H1 (cell line): ENCODE measurements around the gene HACD4. TPM values are rescaled to one million over a fixed set of nuclear protein-coding genes. Genes with fewer than 3 reads are reported as not detected.

Experiments
- CTCF ChIA-PET: fragments of 300-600 bp; sonication (Branson Sonifier 250); formaldehyde crosslinking; loops from one replicate; lab custom pipeline; 2021; ENCODE audit not compliant: partially characterized antibody; lab: Charles Lee
- POLR2A ChIA-PET: fragments of 300-600 bp; sonication (Branson Sonifier 250); formaldehyde crosslinking; loops from one replicate; lab custom pipeline; 2021; ENCODE audit warnings: inconsistent platforms; ENCODE audit not compliant: partially characterized antibody; lab: Charles Lee
- DNase-seq, 2 experiments: peaks; one replicate each; pipeline versions ENCODE4 v3.0.0 to v3.0.0-alpha.2; 2010 to 2022; ENCODE audit warnings: low spot score in 2 of 2, low read depth in 1 of 2, mixed read lengths in 1 of 2
- FAIRE-seq: peaks from 2 replicates; lab custom pipeline; 2011; peaks lifted over from hg19 to GRCh38; lab: Jason Lieb, UNC
- H2AFZ ChIP-seq: 2 replicates; pipeline ENCODE4 v1.8.1; 2012; ENCODE audit warnings: low read length, inconsistent platforms
- H2AK5ac ChIP-seq: 2 replicates; pipeline ENCODE4 v1.6.1; 2013; ENCODE audit warnings: low read depth, low read length
- H2BK120ac ChIP-seq: replicated peaks from 2 replicates; pipeline ENCODE3; 2013; ENCODE audit warnings: low read depth, low read length, inconsistent platforms
- H2BK12ac ChIP-seq: 2 replicates; pipeline ENCODE4 v1.6.1; 2013; ENCODE audit warnings: low read depth, low read length
- H2BK15ac ChIP-seq: 2 replicates; pipeline ENCODE4 v1.6.1; 2013; ENCODE audit warnings: low read length
- H2BK20ac ChIP-seq: 2 replicates; pipeline ENCODE4 v1.6.1; 2013; ENCODE audit warnings: low read length
- H2BK5ac ChIP-seq: 2 replicates; pipeline ENCODE4 v1.6.1; 2013; ENCODE audit warnings: low read depth, low read length
- H3K14ac ChIP-seq: 2 replicates; pipeline ENCODE4 v1.6.1; 2013; ENCODE audit warnings: inconsistent platforms; ENCODE audit not compliant: insufficient read length
- H3K18ac ChIP-seq: 2 replicates; pipeline ENCODE4 v1.6.1; 2013; ENCODE audit warnings: low read length; ENCODE audit errors: extremely low read depth
- H3K23ac ChIP-seq: 2 replicates; pipeline ENCODE4 v1.6.1; 2013; ENCODE audit warnings: inconsistent platforms; ENCODE audit not compliant: insufficient read length
- H3K23me2 ChIP-seq: 2 replicates; pipeline ENCODE4 v1.6.1; 2013; ENCODE audit warnings: low read depth, low read length
- H3K27ac ChIP-seq: 2 replicates; pipeline ENCODE4 v1.6.1; 2011; ENCODE audit warnings: low read depth, low read length, inconsistent platforms
- H3K27me3 ChIP-seq, 4 experiments: replicated peaks in 1 of 4; 1 replicate in 1 of 4; 2 replicates in 3 of 4; pipeline versions ENCODE4 v1.6.1 to v1.8.1; 2011 to 2013; ENCODE audit warnings: low read length in 3 of 4, mild to moderate bottlenecking in 3 of 4, inconsistent platforms in 2 of 4, mixed read lengths in 2 of 4, moderate library complexity in 1 of 4; ENCODE audit not compliant: control insufficient read depth in 3 of 4, insufficient read depth in 3 of 4; ENCODE audit errors: extremely low read depth in 1 of 4
- H3K36me3 ChIP-seq, 4 experiments: 2 replicates each; pipeline versions ENCODE4 v1.6.1 to v1.8.1; 2011 to 2013; ENCODE audit warnings: mild to moderate bottlenecking in 4 of 4, low read length in 3 of 4, moderate library complexity in 2 of 4, control low read depth in 1 of 4, inconsistent platforms in 1 of 4; ENCODE audit not compliant: insufficient read depth in 4 of 4, control insufficient read depth in 2 of 4
- H3K4ac ChIP-seq: replicated peaks from 2 replicates; pipeline ENCODE3; 2013; ENCODE audit warnings: low read length, low read depth, mixed read lengths, inconsistent platforms; ENCODE audit not compliant: insufficient read length
- H3K4me1 ChIP-seq, 4 experiments: replicated peaks in 1 of 4; 1 replicate in 1 of 4; 2 replicates in 3 of 4; pipeline versions ENCODE4 v1.6.1 to v1.8.1; 2011 to 2013; ENCODE audit warnings: low read length in 3 of 4, inconsistent platforms in 2 of 4, mixed read lengths in 1 of 4; ENCODE audit not compliant: insufficient read depth in 4 of 4, control insufficient read depth in 3 of 4
- H3K4me2 ChIP-seq, 2 experiments: 2 replicates each; pipeline versions ENCODE4 v1.6.1 to v1.8.1; 2011 to 2013; ENCODE audit warnings: low read depth in 2 of 2, low read length in 2 of 2, control low read depth in 1 of 2, inconsistent platforms in 1 of 2, mild to moderate bottlenecking in 1 of 2; ENCODE audit not compliant: insufficient read depth in 1 of 2
- H3K4me3 ChIP-seq, 4 experiments: fragments of 200-600, 300-600 bp in 1 of 4; sonication (generic), shearing (Covaris generic), sonication (Bioruptor Twin) in 1 of 4; 2 replicates each; pipeline versions ENCODE4 v1.5.1 to v1.8.1; 2011 to 2016; ENCODE audit warnings: low read length in 4 of 4, low read depth in 3 of 4, control low read depth in 2 of 4, inconsistent platforms in 2 of 4, mild to moderate bottlenecking in 2 of 4, mixed read lengths in 1 of 4, moderate library complexity in 1 of 4; ENCODE audit not compliant: insufficient read depth in 2 of 4; ENCODE audit errors: extremely low read depth in 1 of 4
- H3K56ac ChIP-seq: replicated peaks from 2 replicates; pipeline ENCODE3; 2013; ENCODE audit warnings: low read depth, mild to moderate bottlenecking, mixed read lengths, low read length, inconsistent platforms; ENCODE audit not compliant: insufficient read length
- H3K79me1 ChIP-seq: 2 replicates; pipeline ENCODE4 v1.6.1; 2013; ENCODE audit warnings: low read depth, low read length, control low read depth
- H3K79me2 ChIP-seq, 2 experiments: 2 replicates each; pipeline versions ENCODE4 v1.6.1 to v1.8.1; 2012 to 2013; ENCODE audit warnings: low read length in 2 of 2, mild to moderate bottlenecking in 2 of 2, inconsistent platforms in 1 of 2; ENCODE audit not compliant: insufficient read depth in 2 of 2, control insufficient read depth in 1 of 2
- H3K9ac ChIP-seq, 4 experiments: replicated peaks in 1 of 4; 1 replicate in 1 of 4; 2 replicates in 3 of 4; pipeline versions ENCODE4 v1.6.1 to v1.8.1; 2011 to 2013; ENCODE audit warnings: low read depth in 3 of 4, low read length in 3 of 4, control low read depth in 2 of 4, mild to moderate bottlenecking in 2 of 4, moderate library complexity in 2 of 4, inconsistent platforms in 1 of 4; ENCODE audit errors: extremely low read depth in 1 of 4
- H3K9me3 ChIP-seq, 2 experiments: 2 replicates each; pipeline versions ENCODE4 v1.6.1 to v1.8.1; 2012 to 2013; ENCODE audit warnings: mild to moderate bottlenecking in 2 of 2, moderate library complexity in 2 of 2, control low read depth in 1 of 2, inconsistent platforms in 1 of 2, low read depth in 1 of 2, low read length in 1 of 2, mixed read lengths in 1 of 2; ENCODE audit not compliant: insufficient read depth in 2 of 2
- H4K20me1 ChIP-seq, 2 experiments: replicated peaks in 1 of 2; 2 replicates each; pipeline versions ENCODE3 to v1.8.1; 2011 to 2013; ENCODE audit warnings: inconsistent platforms in 2 of 2, low read length in 2 of 2, mild to moderate bottlenecking in 1 of 2; ENCODE audit not compliant: insufficient read depth in 2 of 2, control insufficient read depth in 1 of 2
- H4K5ac ChIP-seq: 2 replicates; pipeline ENCODE4 v1.6.1; 2013; ENCODE audit warnings: low read length, low read depth, mixed read lengths, inconsistent platforms; ENCODE audit not compliant: insufficient read length
- H4K8ac ChIP-seq: 2 replicates; pipeline ENCODE4 v1.8.0; 2013; ENCODE audit warnings: mild to moderate bottlenecking, moderate library complexity, low read length, inconsistent platforms; ENCODE audit not compliant: insufficient read depth; ENCODE audit errors: extremely low read depth
- H4K91ac ChIP-seq: replicated peaks from 2 replicates; pipeline ENCODE3; 2013; ENCODE audit warnings: low read length, mixed read lengths, inconsistent platforms; ENCODE audit not compliant: insufficient read length
- KDM1A ChIP-seq: fragments of 200-600, 300-600 bp; sonication (generic); IDR thresholded peaks from 2 replicates; pipeline ENCODE4 v1.7.1; 2016; ENCODE audit warnings: mild to moderate bottlenecking, low read length, borderline replicate concordance
- TAF1 ChIP-seq: IDR thresholded peaks from 2 replicates; pipeline ENCODE4 v1.6.1; 2011; ENCODE audit warnings: mild to moderate bottlenecking, low read depth, low read length
- WGBS, 2 experiments: shearing (Covaris generic) in 1 of 2; methylation state at CpG; one replicate each; pipeline versions ENCODE4 v1.1.6 to v1.1.7; 2013 to 2015; ENCODE audit warnings: low lambda C conversion rate in 2 of 2, mixed read lengths in 2 of 2, inconsistent platforms in 1 of 2, low coverage in 1 of 2, missing lambda C conversion rate in 1 of 2; ENCODE audit not compliant: insufficient replicate concordance in 2 of 2, insufficient coverage in 1 of 2, insufficient read length in 1 of 2; ENCODE audit errors: extremely low coverage in 1 of 2, missing lambda C conversion rate in 1 of 2; 5-methylcytosine and 5-hydroxymethylcytosine counted together
- polyA plus RNA-seq, 7 experiments: library from polyadenylated mRNA; depleted of rRNA in 3 of 7; stranded (reverse) in 5 of 7; unstranded in 2 of 7; fragments of >200 nt in 5 of 7; fragments of 200-250 nt in 2 of 7; gene quantifications; 1 replicate in 5 of 7; 2 replicates in 1 of 7; 4 replicates in 1 of 7; pipeline versions ENCODE4 v1.2.1 to v1.2.3, GENCODE V29; 2011 to 2013; ENCODE audit warnings: missing spikeins in 2 of 7, mixed read lengths in 2 of 7
- total RNA-seq: library from RNA; stranded (reverse); fragmentation: NEBNext Ultra II Directional; extraction: Animal tissue kit (Norgen Biotek cat#: 25700); gene quantifications from 2 replicates; pipeline ENCODE4 v1.2.1, GENCODE V29; 2021

Gene HACD4
- total and polyA plus RNA-seq, 2 of the 8 experiments (the other 6 are each of a cell fraction or from before 2014, with no cell fraction given), result 0.65 to 0.86 TPM

- Histone ChIP-seq H2AK5ac (no peak overlapping the region), H3K23me2 (no peaks in the 10 kb centered on the region), H3K4me1 (no peaks in the 10 kb centered on the region), H2AFZ (no peak overlapping the region), H2BK15ac (no peak overlapping the region), H2BK12ac (no peak overlapping the region), H3K79me2 (no peaks in the 10 kb centered on the region), H4K8ac (no peak overlapping the region), H4K91ac (no peak overlapping the region), H3K56ac (no peak overlapping the region), H3K27me3 (no peaks in the 10 kb centered on the region), H3K4me2 (no peak overlapping the region), H2BK20ac (no peak overlapping the region), H3K18ac (no peak overlapping the region), H3K4me3 (no peak overlapping the region), H3K36me3 (no peaks in the 10 kb centered on the region), H2BK5ac (no peak overlapping the region), H3K4ac (no peak overlapping the region), H3K9ac (no peak overlapping the region), H2BK120ac (no peak overlapping the region), H4K5ac (no peak overlapping the region), H3K9me3 (no peaks in the 10 kb centered on the region), H3K27ac (no peak overlapping the region), H3K23ac (no peak overlapping the region), H3K14ac (no peak overlapping the region), H3K79me1 (no peaks in the 10 kb centered on the region), H4K20me1 (no peaks in the 10 kb centered on the region)
- ChIA-PET CTCF (interaction anchor here (0.7 to 1.5 kb wide), 4 partner anchors 10 to 167 kb away, joined by 3 to 5 read pairs (median 3); no protein-coding TSS in a partner anchor), POLR2A (no interaction called here)
- 96% methylated on average over 1 of the region's 1 CpG; no CpG with 5 or more reads in 1 of the 2 experiments for WGBS, 2 experiments
- FAIRE-seq (no peak), DNase-seq (no peak)
- no peak for TF ChIP-seq KDM1A
- TF ChIP-seq TAF1, result no peak
These were observed 49.4 kb upstream of the HACD4 start for GRCh38 chr9:21080793-21081192.
